Stimulated activated CD8-positive, alpha-beta memory T cell treated with anti-CD3 and anti-CD28 coated beads, Interleukin-15, amount 100 ng/mL, for 48 hours (primary cell): ENCODE measurements around the gene TERT.
"Not testable (repeated sequence)": the region's sequence is repeated elsewhere in the genome, so short reads cannot be mapped to it uniquely, and the experiment has no call there.

Experiments used
- DNase-seq, 2 donors: peaks; one replicate each; pipeline ENCODE4 v3.0.0-alpha.2; 2020; ENCODE audit warnings: low read depth in 2 of 2

TERT gene

DNA sequence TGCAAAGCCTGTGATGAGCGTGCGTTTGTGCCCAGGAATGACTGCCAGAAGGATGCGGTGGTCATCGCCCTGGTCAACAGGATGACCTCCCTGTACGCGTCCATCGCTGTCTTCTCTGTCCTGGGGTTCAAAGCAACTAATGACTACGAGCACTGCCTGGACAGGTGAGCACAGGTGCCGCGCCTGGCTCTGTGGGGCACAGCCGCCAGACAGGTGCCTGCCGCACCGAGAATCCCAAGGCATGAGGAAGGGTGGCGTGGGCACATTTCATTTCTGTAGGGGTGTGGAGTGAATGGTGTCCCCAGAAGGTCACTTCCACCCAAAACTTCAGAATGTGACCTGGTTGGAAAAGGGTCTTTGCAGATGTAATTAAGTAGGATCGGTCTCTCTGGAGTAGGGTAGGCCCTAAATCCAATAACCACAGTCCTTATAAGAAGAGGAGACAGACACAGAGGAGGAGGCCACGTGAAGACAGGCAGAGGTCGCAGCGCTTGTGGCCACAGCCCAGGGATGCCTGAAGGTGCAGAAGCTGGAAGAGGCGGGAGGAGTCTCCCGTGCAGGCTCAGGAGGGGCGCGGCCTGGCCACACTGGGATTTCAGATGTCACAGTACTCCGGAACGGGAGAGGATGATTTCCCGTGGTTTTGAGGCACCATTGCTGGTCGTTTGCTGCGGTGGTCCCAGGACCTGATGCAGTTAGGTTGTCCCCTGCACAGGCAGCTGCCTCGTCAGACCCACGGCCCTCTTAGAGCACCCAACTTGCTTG is 54.2 kb downstream of the TERT start:
- no peak for DNase-seq

DNA sequence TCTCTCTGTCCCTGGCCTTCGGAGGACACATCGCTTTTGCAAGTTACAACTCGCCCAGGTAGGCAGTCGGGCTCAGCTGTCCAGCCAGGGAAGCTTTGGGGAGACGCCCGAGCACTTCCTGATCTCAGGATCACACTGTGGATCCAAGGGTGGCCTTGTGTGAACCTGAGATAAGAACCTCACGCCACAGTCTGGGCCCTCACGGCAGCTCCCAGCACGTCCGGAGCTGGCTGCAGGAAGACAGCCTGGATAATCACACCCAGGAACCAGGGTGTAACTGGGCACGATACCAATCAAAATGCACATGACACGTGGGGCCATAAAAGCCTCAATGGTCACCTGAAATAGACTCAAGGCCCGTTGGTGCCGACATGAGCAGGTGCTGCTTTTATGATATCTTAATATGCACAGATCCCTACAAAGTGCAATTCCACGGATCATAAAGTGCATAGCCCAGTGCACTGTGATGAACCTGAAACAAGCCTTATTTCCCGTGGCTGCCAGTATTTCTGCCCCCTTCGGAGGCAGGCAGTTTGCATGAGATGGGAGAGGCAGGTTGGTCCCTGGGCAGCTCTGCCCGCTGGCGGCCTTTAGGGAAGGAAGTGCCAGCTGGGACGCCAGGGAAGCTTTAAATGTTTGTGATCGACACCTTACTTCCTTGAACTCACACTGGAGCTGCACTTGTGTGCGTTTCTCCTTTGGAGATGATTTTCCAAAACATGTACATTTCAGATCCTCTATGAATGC is 55.2 kb downstream of the TERT start:
- no peak for DNase-seq

DNA sequence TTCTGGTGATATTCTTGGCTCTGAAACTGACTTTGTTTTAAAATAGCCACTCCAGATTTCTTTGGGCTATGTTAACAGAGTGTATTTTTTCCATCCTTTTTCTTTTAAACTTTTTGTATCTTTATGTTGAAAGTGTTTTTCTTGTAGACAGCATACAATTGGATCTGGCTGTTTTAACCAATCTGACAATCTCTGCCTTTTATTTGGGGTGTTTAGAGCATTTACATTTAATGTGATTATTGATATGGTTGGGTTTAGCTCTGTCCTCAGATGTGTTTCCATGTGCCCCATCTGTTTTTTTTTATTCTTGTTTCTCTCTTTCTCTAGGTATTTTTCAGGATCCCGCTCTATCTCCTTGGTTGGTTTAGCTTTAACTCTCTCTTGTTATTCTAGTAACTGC is 59.0 kb downstream of the TERT start:
- no peak for DNase-seq

DNA sequence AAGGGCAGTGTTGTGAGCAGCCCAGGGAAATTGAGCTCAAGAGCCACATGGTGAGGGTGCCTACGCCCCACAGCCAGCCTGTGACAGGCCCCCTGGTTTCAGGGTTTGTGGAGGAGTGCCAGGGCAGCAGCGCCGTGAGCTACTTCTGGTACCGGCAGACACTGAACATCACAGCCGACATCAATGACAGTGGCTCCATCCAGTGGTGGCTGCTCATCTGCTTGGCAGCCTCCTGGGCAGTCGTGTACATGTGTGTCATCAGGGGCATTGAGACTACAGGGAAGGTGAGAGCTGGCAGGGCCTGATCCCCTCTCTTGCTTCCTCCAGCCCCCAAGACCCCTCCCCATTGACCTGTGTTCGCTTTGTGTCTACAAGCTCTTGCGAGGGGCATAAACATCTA is 59.5 kb downstream of the TERT start:
- DNase-seq: no peak

DNA sequence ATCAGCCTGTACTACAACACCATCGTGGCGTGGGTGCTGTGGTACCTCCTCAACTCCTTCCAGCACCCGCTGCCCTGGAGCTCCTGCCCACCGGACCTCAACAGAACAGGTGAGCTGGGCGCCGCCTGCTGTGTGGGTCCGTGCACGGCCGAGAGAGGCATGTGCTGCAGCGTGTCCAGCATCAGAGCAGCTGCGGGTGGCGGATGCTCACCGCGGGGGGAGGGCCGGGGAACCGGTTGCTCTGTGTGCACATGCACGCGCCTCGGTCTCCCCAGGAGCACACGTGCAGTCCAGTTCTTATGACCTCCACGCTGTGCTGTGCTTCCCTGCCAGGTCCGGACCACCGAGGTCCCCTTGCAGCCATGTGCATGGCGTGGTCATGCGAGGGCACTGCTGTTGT is 62.1 kb downstream of the TERT start:
- no peak for DNase-seq

DNA sequence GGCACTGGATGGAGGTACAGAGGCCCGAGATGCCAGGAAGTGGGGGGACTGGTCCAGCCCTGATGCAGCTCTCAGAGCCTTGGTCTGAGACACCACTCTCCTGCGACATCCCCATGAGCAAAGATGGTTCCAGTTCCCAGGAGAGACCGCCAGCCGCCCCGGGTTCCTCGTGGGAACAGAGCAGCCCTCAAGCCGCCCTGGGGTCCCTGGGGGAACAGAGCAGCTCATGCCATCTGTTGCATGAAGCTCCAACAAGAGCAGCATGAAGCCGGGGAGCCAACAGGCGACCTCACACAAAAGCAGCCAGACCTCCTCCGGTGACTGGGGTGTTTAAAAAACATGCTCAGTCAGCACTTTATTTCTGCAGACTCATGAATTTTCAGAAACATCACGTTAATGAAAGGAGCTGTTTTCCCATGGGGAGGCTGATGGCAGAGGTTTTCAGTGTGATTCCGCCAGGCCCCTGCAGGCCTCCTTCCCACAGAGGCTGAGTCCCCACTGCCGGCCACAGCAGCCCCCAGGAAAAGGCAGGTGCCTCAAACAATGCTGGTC is 63.4 kb downstream of the TERT start:
- no peak for DNase-seq

DNA sequence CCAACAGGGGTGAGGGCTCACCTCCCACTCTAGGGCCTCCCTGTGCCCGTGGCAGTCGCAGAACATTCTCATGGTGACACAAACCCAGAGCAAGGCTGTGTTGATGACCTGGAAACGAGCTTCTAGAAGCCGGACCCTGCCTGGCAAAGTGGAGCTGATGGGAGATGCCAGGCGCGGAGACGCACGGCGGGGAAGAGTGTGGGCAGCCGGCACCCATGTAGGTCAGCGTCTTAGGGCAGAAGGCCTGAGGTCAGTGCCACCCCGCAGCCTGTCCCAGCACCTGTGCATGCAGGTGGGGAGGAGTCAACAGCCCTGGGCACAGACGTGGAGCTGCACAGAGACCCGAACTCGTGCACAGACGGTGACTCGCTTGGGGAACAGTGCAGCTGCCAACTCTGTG is 64.3 kb downstream of the TERT start:
- DNase-seq: no peak

DNA sequence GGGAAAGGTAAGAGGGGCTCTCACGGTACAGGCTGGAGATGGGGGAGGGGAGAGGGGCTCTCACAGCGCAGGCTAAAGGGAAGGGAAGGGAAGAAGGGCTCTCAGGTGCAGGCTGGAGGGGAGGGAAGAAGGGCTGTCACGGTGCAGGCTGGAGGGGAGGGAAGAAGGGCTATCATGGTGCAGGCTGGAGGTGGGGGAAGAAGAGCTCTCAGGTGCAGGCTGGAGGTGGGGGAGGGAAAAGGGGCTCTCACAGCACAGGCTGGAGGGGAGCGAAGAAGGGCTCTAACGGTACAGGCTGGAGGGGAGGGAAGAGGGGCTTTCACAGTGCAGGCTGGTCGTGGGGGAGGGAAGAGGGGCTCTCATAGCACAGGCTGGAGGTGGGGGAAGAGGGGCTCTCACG is 65.0 kb downstream of the TERT start:
- no peak for DNase-seq

DNA sequence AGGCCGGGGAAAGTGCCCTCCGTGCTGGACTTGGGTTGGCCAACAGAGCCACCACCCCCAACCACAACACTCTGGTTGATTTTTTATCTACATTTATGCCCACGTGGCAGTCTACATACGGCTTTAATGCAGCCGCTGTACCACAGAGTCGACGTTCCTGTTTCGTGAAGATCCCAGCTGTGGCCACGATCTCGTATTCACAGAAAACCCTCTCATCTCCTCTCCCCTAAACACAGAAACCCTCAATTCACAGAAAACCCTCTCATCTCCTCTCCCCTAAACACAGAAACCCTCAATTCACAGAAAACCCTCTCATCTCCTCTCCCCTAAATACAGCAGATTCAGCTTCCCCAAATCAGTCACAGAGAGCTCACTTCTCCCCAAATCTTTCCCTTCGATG is 65.8 kb downstream of the TERT start:
- not testable (repeated sequence) for DNase-seq

DNA sequence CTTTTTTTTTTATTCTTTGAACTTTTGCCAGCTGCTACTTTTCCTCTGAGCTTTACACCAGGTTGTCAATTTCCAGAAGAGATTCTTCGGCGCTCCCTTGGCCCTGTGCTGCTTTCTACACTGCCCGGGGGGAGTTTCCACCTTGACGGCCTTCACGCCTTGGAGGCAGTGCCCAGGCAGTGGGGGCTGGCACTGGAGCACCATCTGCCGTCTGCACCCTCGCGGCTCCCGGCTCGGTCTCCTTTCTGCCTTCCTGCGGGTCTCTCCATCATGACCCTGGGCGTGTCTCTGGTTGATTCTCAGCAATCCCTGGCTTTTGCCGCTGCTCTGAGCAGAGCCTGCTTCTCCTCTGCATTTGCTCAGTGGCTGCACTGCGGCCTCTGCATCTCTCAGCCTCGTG is 66.7 kb downstream of the TERT start:
- no peak for DNase-seq

DNA sequence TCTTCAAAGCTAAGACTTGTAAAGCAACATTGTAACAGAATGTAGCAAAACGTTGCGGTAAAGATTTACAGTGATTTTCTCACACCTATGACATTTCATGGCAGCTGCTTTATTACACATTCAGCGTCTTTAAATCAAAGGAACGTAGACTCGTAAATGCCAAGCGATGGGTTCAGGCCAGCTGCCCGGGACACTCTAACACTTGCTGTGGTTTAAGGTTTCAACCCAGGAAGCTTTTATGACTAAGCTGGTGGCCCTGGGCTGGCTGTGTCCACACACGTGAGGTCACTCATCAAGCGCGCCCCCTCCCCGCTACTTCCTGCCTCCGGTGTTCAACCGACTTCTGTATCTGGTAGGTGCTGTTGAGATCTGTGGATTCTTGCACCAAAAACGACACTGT is 67.2 kb downstream of the TERT start:
- no peak for DNase-seq

DNA sequence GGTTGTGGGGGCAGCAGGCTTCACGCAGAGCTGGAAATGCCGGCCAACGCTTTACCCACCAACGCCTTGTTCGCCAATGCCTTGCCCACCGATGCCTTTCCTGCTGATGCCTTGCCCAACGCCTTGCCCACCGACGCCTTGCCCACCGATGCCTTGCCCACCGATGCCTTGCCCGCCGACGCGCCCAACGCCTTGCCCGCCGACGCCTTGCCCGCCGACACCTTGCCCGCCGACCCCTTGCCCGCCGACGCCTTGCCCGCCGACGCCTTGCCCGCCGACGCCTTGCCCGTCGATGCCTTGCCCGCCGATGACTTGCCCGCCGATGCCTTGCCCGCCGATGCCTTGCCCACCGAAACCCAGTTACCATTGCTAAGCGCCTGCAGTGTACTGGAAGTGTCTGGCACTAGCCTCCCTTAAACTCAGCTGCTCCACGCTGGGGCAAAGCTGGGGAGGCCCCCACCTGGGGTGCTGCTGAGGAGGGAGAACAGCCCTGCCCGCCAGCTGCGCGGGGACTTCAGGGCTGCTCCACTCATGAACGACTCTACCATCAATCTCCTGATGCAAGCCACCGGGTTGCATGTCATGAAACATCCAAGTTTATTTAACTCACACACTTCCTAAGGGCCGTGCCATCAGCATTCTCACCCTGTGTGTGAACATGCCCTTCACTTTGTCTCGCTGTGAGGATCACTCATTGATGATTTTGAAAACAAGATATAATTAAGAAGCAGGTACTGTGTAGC is 67.9 kb downstream of the TERT start:
- no peak for DNase-seq

DNA sequence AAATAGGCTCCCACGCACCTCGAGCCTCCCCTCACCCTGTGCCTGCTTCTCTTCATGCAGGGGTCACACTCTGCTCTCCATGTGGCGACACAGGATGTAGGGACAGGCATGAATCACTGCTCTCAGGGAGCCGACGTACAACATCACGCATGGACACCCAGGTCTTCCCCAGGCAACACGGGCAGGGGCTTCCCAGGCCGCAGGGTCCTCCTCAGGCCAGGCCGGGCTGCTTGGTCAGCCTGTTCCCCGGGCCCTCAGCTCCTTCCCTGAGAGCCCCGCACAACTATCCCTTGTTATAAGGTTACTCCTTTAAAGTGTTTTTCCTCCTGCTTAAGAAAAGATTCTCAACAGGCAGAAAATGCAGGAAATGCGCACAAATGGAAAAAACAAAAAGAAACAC is 68.6 kb downstream of the TERT start:
- no peak for DNase-seq

DNA sequence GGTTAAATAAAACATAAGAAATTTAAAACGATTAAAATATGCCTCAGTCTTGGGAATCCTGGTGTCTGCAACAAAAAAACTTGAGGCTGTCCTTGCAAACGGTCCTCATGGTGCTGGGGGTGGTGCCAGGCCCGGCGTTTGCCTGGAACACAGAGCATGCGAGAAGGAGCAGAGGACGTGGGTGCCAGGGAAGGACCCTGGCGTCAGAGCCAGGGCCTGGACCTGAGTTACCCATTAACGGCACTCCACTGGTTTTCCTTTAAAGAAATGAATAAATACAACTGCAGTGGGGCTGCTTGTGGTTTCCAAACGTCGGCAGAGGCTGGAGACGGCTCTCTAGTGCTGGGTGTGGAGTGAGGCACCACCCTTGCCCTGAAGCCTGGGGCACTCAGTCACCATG is 69.8 kb downstream of the TERT start, which contains the start of gene SLC6A18:
TSS of gene SLC6A18 (plus strand) at position 301 of the 400 bp plus-strand sequence. CDS start at position 398, 97 bp downstream.
- no peak for DNase-seq

DNA sequence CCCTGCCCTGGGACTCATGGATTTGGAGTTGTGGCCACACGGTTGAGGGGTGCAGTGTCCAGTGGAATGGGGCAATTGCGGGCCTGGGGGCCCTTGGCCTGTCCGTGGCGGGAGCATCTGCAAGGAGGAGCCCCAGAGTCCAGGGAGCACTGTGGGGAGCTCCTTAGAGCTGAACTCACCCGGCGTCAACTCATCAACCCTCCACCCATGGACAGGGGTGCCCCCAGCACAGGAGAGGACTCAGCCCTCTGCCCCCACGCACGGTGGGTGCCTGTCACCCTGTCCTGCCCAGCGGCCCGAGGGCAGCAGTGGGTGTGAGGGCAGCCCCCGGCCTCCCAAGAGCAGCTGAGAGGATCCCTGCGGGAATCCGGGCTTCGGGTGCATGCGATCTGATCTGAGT is 70.2 kb downstream of the TERT start:
- DNase-seq: no peak

DNA sequence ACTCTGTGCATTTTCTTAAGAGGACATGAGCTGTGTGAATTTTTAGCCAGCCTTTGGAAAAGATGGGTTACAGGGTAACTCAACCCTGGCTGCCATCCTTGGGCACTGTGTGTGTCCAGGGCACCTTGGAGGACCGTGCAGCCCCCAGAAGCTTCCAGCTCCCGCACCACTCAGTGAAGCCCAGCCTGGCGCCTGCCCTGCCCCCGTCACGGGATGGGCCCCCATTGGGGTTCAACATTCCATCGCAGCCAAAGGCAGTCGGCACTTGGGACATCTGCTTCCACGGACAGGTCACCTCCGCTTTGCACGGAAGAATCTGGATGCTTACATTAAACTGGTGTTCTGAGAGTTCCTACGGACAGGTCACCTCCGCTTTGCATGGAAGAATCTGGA is 71.6 kb downstream of the TERT start:
- no peak for DNase-seq

DNA sequence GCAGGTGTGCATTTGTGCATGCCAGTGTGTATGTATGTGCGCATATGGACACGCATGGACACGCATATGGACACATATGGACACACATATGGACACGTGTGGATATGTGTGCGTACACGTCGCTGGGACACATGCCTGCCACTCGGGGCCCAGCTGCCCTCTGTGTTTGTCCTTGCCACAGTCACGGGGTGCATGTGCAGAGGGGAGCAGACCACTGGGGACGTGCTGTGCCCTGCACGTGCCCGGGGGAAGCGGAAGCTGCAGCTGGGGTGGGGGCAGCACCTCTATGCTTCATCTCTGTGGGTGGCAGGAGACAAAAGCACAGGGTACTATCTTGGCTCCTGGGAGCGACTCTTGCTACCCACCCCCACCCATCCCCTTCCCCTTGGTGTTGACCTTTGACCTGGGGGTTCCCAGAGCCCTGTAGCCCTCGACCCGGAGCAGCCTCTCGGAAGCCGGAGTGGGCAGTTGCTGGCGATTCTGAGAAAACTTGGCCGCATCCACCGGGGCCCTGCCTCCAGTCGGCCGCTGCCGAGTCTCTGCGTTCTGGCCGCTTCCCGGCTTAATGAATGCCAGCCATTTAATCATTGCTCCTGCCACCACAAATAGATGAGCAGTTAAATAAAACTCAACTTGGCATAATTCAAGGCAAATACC is 72.1 kb downstream of the TERT start:
- DNase-seq: no peak

DNA sequence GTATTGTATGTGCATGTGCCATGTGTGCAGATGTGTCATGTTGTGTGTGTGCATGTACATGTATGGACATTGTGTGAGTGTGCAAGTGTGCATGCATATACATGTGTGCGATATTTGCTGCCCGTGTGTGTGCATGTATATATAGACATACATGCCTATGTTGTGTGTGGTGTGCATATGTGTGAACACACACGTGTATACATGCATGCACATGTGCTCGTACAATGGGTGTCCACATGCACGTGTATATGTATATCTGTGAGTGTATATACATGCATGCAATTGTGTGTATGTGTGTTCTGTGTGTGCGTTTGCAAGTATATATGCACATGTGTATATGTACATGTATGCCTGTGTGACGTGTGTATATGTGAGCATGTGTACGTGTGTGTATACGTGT is 72.7 kb downstream of the TERT start:
- no peak for DNase-seq

DNA sequence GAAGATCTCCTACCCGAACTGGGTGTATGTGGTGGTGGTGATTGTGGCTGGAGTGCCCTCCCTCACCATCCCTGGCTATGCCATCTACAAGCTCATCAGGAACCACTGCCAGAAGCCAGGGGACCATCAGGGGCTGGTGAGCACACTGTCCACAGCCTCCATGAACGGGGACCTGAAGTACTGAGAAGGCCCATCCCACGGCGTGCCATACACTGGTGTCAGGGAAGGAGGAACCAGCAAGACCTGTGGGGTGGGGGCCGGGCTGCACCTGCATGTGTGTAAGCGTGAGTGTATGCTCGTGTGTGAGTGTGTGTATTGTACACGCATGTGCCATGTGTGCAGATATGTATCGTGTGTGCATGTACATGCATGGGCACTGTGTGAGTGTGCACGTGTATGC is 73.1 kb downstream of the TERT start:
- no peak for DNase-seq

DNA sequence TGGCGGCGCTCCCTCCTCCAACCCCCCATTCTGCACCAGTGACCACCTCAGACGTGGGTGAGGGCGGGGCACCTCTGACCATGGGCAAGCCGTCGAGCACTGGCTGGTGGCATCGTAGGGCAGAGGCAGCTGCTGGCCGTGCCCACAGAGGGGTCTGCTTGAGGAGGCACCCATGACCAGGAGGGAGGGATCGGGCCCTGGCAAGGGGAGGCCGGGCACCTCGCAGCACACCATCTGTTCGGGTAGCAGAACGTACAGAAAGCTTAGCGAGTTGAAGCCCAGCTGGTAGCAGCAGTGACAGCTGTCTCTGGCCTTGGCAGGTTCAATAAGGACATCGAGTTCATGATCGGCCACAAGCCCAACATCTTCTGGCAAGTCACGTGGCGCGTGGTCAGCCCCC is 74.0 kb downstream of the TERT start:
- DNase-seq: no peak

DNA sequence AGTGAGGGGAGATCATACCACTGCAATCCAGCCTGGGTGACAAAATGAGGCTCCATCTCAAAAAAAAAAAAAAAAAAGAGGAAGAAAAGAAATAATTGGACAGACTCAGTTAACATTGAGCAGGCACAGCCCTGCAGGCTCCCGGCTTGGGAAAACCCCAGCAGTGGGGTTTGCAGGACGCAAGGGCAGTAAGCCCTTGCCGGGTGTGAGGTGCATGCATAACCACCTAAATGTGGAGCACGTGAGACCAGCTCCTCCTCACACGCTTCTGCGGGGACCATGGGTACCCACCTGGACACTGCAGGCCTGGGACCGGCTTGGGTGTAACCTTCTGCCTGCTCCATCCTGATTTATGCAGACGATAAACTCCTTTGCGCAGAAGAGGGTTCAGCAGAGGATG is 74.5 kb downstream of the TERT start:
- DNase-seq: no peak

DNA sequence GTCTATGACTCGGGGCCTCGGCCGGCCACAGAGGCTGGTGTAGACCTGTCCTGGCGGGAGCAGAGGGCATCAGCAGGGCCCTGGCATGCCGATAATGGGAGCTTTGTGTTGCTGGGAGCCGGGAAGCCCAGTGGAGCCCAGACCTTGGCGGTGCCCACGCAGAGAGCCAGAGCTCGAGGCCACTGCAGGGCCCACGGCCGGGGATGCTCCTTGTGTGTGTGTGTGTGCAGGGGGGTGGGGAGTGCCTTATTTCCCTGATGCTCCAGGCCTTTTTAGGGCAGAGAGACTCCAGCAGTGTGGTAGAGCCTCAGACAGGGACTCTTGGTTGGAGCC is 75.1 kb downstream of the TERT start:
- DNase-seq: no peak
